Amniotic stem cell (primary cell): ENCODE data around the gene NFYA.

ENCODE experiments used
- DNase-seq: peaks from one replicate; lab custom pipeline; 2025; lab: John Stamatoyannopoulos, UW

The NFYA gene

GRCh38 chr6:41072836-41073202 lies at the start of gene NFYA:
Gene NFYA (plus strand): TSS chr6:41072974. CDS start chr6:41079090, 6,116 bp downstream.
- peak; percentile 100 for DNase-seq

- no peak for DNase-seq
Observed at GRCh38 chr6:41023114-41023513, 49.7 kb upstream of the NFYA start.

DNA sequence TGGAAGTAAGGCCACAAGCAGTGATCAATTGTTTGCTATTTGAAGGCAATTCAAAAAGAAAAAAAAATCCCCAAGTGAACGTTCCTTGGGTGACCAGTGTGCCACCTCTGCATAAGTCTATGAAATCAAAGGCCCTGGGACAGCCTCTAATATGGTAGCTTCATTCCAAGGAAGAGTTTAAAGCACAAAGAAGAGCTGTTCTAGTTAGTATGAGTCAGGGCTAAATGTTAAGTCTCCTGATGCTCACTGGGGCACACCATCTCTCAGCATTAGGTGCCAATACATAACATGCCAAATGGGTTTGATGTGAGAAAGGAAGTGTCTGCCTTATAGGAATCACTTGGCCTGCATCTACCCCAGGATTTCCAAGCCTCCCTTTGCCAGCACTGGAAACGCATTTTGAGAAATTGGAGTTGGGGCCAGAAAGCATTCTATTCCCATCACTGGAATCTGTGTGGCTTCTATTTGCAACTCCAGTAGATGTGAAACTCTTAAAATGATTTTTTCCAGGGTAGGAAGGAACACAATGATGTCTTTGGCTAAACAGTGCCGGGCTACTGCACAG lies 46.7 kb upstream of the NFYA start:
- DNase-seq: no peak

GRCh38 chr6:41027241-41027640 lies 45.5 kb upstream of the NFYA start:
- no peak for DNase-seq

- peak; percentile 1 for DNase-seq
Observed at GRCh38 chr6:41027799-41028560, 44.8 kb upstream of the NFYA start.

- no peak for DNase-seq
Observed at GRCh38 chr6:41028561-41029412, 44.0 kb upstream of the NFYA start.

- no peak for DNase-seq
Observed at GRCh38 chr6:41032830-41033229, 39.9 kb upstream of the NFYA start.

DNA sequence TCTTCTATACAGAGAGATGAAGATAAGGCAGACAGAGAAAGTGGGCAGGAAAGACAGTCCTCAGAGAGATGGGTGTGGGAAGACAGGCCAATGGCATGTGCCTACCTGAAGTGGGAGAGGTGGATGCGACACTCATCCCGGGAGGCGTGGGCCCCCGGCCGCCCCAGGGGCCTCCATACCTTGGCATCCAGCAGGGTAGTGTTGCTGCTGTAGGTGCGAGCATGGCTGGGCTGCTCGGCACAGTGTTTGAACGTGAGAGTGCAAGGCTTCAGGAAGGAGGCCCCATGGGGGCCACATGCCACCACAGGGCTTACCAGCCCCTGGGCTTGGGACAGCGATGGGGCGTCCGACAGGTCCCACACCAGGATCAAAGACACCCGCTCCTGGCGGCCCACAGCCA lies 39.0 kb upstream of the NFYA start:
- no peak for DNase-seq

DNA sequence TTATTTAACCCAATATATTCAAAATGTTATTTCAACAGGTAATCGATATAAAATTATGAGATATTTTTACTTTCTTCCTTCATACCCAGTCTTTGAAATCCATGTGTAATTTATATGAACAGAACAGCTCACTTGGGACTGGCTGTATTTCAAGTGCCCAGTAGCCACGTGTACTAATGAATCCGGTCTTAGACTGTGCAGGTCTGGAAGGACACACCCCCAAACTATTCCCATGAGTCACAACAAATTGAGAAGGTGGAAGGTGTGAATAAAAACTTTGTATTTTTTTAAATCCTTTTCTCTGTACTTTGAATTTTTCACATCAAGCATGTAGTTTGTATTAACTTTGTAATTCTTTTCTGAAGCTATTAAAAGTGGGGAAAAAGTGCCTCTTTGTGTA lies 36.6 kb upstream of the NFYA start:
- DNase-seq: no peak

- no peak for DNase-seq
Observed at GRCh38 chr6:41036601-41037000, 36.2 kb upstream of the NFYA start.

DNA sequence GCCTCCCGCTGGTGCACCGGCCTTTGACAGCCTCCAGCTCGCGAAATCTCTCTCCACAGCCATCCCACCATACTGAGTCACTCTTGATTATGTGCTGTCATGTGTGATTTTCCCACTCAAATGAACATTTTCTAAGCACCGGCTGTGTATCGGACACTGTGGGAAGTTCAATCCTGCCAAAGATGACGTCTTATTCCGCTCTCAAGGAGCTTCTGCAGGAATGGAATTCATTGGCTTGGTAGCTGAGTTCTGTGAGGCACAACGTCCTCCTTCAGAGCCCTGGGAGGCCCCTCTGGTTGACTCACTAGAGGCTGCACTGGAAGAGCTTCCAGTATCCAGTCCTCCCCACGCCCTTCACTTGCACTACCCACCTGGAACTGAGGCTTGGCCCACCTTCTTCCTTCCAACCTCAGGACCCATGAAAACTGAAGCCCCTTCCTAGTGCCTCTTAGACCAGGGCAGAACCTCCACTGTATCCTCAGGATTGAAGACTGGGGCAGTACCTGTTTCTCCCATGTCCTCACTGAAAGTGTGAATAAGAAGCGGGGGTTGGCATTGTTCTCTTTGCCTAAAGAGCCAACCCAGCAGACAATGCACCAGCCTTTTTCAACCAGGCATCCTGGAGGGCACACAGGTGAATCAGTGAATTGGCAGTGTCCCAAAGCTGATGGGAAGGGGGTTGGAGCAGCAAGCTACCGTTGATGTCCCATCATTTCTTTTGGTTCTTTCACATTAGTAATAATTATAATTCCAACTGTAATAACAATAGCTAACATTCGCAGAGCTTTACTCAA lies 35.5 kb upstream of the NFYA start:
- DNase-seq: no peak

DNA sequence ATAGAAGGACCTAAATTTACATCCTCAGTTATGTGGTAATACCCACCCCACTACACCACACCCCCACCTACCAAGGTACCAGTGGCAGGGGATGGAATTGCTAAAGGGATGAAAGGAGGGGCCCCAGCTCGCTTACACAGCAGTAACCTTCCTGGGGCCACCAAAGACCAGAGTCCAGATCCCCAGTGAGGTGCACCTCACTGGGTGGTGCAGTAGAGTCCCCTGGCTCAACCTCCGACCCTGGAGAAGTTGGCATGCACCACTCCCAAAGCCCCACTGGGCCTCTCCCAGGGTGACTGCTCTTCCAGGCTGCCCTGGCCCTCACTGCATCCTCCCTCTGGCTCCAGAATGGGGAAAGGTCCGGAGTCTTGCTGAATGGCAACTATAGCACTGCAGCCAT lies 34.6 kb upstream of the NFYA start:
- no peak for DNase-seq

- no peak for DNase-seq
Observed at GRCh38 chr6:41039060-41039998, 33.4 kb upstream of the NFYA start, which contains the start of gene UNC5CL. Gene UNC5CL (minus strand): TSS chr6:41039221. CDS start chr6:41035074, 4,147 bp downstream.

DNA sequence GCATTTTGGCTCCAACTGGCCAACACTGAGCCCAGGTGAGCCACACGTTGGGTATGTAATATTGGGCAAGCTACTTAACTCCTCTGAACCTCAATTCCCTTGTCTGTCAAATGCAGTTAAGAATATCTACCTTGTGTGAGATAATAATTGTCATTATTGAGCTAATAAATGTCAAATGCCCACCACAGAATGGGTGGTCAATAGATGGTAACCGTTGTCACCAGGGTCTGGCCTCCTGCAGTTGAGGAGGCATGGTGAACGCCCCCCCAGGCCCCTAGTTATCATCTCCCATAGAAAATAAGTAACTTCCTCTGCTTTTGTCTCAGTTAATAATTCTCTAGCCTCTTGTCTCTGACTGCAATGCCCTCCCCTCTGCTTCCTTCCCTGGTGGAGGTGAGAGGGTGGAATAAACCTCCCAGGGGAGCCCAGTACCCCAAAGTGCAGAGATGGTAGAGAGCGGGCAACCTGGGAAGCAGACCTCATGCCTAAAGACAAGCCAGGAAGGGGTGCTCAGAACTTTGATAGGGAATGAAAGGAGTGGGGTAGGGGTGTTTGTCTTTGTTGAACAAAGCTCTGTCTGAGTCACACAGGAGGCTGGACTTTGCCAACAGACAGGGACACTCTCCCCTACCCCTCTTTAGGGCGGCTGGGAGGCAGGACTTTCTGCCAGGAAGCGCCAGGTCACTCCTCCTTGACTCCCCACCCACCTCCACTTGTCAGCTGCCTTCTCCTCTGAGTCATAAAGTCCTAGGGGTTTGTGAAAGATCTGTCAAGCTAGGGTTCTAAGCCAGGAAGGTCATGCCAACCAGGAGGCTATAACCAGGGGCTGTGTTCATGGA lies 32.5 kb upstream of the NFYA start:
- no peak for DNase-seq

DNA sequence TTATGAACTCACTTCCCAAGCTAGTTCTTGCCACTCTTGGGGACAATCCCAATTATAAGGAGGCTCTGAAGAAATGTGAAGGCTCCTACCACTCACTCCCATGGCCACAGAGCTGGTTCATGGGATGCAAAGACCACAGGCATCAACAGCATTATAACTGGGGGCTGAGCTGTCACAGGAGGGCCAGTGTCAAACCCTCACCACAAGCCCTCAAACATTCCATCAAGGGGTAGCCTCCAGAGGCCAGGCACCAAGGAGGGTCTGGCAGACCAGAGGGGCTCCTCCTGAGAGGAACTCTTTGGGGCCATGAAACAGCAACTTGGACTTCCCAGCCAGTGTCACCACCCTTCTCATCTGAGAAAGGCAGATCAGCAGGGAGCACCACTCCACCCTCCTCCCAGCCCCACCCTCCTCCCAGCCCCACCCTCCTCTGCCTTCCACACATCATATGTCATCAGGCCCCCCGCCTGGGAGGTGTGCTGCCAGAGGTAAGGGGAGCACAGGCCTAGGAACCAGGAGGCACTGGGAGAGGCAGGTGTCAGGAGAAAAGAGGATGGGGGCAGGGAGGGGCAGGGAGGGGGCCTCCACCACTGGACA lies 31.7 kb upstream of the NFYA start:
- no peak for DNase-seq

DNA sequence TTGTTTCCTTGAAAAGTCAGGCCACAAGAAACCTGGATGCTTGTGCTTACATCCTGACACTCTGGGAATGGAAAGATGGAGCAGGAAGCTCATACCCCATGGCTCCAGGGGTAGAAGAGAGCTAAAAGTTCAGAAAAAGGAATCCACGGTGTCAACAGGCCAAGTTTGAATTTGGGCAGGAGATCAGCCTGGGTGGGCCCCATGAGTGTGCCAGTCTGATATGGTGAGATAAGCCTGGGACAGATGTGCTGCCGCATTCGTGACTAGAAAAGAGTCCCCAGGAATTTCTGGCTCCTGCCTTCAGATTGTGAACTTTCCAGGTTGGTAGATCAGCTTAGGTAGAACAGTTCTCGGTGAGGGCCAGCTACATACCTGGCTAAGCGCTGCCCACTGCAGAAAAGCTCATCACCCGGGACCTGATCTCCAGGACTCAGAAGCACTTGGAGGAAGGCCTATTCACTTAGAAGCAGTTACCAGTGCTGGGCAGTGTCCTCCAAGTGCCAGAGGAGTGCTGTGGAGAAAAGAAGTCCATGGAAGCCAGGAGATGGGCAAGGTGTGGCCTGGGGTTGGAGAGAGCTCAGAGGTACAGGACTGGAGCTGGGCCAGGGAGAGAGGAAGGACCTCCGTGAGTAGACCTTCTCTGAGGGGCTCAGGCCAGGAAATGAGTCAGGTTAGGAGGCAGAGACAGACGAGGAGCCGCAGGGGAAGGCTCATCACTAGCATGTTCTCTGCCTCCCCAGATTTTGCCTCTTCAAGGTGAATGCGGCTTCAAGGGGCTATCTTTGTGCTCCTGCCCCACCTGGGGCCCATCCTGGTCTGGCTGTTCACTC lies 30.3 kb upstream of the NFYA start, which contains the start of gene TSPO2:
Gene TSPO2 (plus strand): TSS at position 242 of the 830 bp plus-strand sequence. CDS start 519 bp downstream, at position 761.
- DNase-seq: no peak

- no peak for DNase-seq
Observed at GRCh38 chr6:41043151-41043550, 29.6 kb upstream of the NFYA start.

GRCh38 chr6:41045664-41046063 lies 27.1 kb upstream of the NFYA start:
- no peak for DNase-seq

GRCh38 chr6:41046084-41046483 lies 26.7 kb upstream of the NFYA start:
- no peak for DNase-seq
